ENCODE results near the gene APOO. TPM values are rescaled to one million over a fixed set of nuclear protein-coding genes. Genes with fewer than 3 reads are reported as not detected.

APOO gene
- total and polyA plus RNA-seq, 2 experiments from 2014 or later: 7.3 to 20.2 TPM

DNA sequence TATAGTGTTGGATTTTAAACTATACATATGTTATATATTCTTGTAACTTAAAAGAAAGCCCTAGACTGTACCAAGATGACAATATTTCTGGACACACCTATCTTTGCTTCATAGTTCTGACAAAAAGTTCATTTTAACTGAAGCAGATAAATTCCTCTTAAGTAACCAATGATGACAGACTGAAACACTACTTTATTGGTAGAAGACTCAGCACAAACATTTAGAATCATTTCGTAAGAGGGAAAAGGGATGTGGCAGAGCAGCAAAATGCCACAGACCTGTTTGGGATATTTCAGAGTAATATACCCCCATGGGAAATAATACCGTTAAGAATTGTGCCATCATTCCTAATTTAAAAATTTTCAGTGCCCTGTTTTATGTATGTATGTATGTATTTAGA, 56.2 kb downstream of the APOO start:
- 96 to 100% methylated on average over 2 of the region's 2 CpGs for WGBS, 2 experiments (ENCODE audit: low coverage in 1 of 2, low lambda C conversion rate in 2 of 2, missing lambda C conversion rate in 2 of 2)
- Histone ChIP-seq H3K79me2 (ENCODE audit: insufficient read depth) (no peaks in the 10 kb centered on the region), H3K4me3 (no peak overlapping the region), H4K20me1 (ENCODE audit: insufficient read depth) (no peaks in the 10 kb centered on the region), H2AFZ (no peak overlapping the region), H3F3A (ENCODE audit: insufficient read depth) (no peaks in the 10 kb centered on the region), H3K9me3 (ENCODE audit: low read depth) (no peaks in the 10 kb centered on the region), H3K9ac (no peak overlapping the region), H3K4me1 (ENCODE audit: insufficient read depth) (no peaks in the 10 kb centered on the region), H3K27me3 (replicated peaks; ENCODE audit: insufficient read depth) (no peaks in the 10 kb centered on the region), H3K36me3 (ENCODE audit: low read depth) (no peaks in the 10 kb centered on the region), H3K9me2 (ENCODE audit: insufficient read depth) (no peaks in the 10 kb centered on the region), H3K27ac (no peak overlapping the region), H3K4me2 (ENCODE audit: unreplicated experiment) (no peak overlapping the region)
- TF ChIP-seq EZH2phosphoT487 (IDR thresholded peaks at IDR 0.05; ENCODE audit: insufficient read depth, low read depth): no peak
- no peak for TF ChIP-seq EZH2 (IDR thresholded peaks at IDR 0.05; ENCODE audit: insufficient read depth, poor library complexity, severe bottlenecking)
- in situ Hi-C loops (cut with MboI): no loop called here
- no peak for DNase-seq

DNA sequence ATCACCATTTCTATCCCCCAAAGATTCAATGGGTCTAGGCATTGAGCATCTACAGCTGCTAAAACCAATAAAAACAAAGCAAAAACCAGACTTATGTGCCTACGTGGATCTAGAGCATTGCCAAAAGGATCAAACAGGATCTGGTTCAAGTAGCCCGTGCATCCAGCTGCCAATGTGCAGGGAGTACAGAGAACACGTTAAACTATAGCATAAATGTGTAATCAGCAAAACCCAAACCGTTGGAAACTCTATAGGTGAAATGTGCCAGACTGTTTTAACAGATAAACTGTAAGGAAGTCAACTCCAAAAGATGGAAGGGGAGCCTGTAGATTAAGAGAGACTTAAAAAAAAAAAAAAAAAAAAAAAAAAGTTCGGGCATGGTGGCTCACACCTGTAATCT, 58.5 kb downstream of the APOO start:
- Histone ChIP-seq H4K20me1 (ENCODE audit: insufficient read depth) (no peaks in the 10 kb centered on the region), H3F3A (ENCODE audit: insufficient read depth) (no peaks in the 10 kb centered on the region), H3K36me3 (ENCODE audit: low read depth) (no peaks in the 10 kb centered on the region), H3K9me3 (ENCODE audit: low read depth) (no peaks in the 10 kb centered on the region), H3K9ac (no peak overlapping the region), H3K27ac (no peak overlapping the region), H3K79me2 (ENCODE audit: insufficient read depth) (no peaks in the 10 kb centered on the region), H2AFZ (no peak overlapping the region), H3K27me3 (replicated peaks; ENCODE audit: insufficient read depth) (no peaks in the 10 kb centered on the region), H3K4me1 (ENCODE audit: insufficient read depth) (no peaks in the 10 kb centered on the region), H3K9me2 (ENCODE audit: insufficient read depth) (no peaks in the 10 kb centered on the region), H3K4me3 (no peak overlapping the region), H3K4me2 (ENCODE audit: unreplicated experiment) (no peak overlapping the region)
- in situ Hi-C loops (cut with MboI): no loop called here
- DNase-seq: no peak
- WGBS, 2 experiments (ENCODE audit: low coverage in 1 of 2, low lambda C conversion rate in 2 of 2, missing lambda C conversion rate in 2 of 2): 92 to 100% methylated on average over 4 of the region's 5 CpGs
- TF ChIP-seq EZH2phosphoT487 (IDR thresholded peaks at IDR 0.05; ENCODE audit: insufficient read depth, low read depth) (no peak), EZH2 (IDR thresholded peaks at IDR 0.05; ENCODE audit: insufficient read depth, poor library complexity, severe bottlenecking) (no peak)

DNA sequence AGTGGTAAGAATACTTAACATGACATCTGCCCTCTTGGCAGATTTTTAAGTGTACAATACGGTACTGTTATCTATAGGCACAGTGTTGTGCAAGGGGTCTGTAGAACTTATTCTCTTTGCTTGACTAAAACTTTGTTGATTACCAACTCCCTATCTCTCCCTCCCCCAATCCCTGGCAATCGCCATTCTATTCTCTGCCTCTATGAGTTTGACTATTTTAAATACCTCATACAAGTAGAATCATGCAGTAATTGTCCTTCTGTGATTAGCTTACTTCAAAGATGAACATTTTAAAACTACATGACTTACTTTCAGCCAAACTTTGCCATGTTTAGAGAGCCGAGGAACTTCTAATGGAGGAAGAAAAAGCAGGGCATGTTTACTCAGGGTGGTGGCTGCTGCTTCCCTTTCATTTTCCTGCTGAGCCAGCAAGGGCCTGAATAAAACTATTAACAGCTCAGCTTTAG, 62.4 kb downstream of the APOO start:
- H3K4me1 ChIP-seq (ENCODE audit: insufficient read depth): no peaks in the 10 kb centered on the region
- no peaks in the 10 kb centered on the region for H3K9me2 ChIP-seq (ENCODE audit: insufficient read depth)
- no peak overlapping the region for H3K9ac ChIP-seq
- no peaks in the 10 kb centered on the region for H3K9me3 ChIP-seq (ENCODE audit: low read depth)
- no peak overlapping the region for H3K4me2 ChIP-seq (ENCODE audit: unreplicated experiment)
- no peak for DNase-seq
- no peak overlapping the region for H3K27ac ChIP-seq
- in situ Hi-C loops (cut with MboI): no loop called here
- WGBS, 2 experiments (ENCODE audit: low coverage in 1 of 2, low lambda C conversion rate in 2 of 2, missing lambda C conversion rate in 2 of 2): 69 to 73% methylated on average over 3 of the region's 3 CpGs
- H3K79me2 ChIP-seq (ENCODE audit: insufficient read depth): no peaks in the 10 kb centered on the region
- TF ChIP-seq EZH2phosphoT487 (IDR thresholded peaks at IDR 0.05; ENCODE audit: insufficient read depth, low read depth) (no peak), EZH2 (IDR thresholded peaks at IDR 0.05; ENCODE audit: insufficient read depth, poor library complexity, severe bottlenecking) (no peak)
- no peak overlapping the region for H2AFZ ChIP-seq
- H3F3A ChIP-seq (ENCODE audit: insufficient read depth): no peaks in the 10 kb centered on the region
- no peaks in the 10 kb centered on the region for H3K27me3 ChIP-seq (replicated peaks; ENCODE audit: insufficient read depth)
- no peak overlapping the region for H3K4me3 ChIP-seq
- no peaks in the 10 kb centered on the region for H4K20me1 ChIP-seq (ENCODE audit: insufficient read depth)
- no peaks in the 10 kb centered on the region for H3K36me3 ChIP-seq (ENCODE audit: low read depth)

DNA sequence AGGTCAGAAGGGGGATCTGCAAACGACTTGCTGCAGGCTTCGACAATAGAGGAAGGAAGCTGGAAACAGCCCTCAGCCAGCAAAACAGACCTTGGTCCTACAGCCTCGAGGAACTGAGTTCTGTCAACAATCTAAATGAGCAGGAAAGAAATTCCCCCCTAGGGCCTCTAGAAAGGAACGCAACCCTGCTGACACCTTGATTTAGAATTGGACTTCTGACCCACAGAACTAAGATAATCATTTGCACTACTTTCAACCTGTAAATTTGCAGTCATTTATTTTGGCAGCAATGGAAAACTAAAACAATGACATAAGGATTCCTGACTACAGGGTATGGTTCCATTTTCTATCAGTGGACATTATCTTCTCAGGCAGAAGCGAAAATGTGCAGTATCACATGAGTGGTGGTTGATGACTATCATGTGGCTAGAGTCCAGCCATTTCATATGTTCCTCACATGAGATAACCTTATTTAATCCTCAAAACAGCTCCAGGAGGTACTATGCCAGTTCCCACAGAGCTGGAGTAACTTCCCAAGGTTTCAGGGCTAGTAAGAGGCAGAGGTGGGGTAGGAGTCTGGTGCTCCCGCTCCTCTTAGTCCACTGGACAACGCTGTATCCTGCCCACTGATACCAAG, 63.1 kb downstream of the APOO start:
- Histone ChIP-seq H3K9me3 (ENCODE audit: low read depth) (no peaks in the 10 kb centered on the region), H3F3A (ENCODE audit: insufficient read depth) (no peaks in the 10 kb centered on the region), H3K4me2 (ENCODE audit: unreplicated experiment) (no peak overlapping the region), H3K36me3 (ENCODE audit: low read depth) (no peaks in the 10 kb centered on the region), H2AFZ (no peak overlapping the region), H3K27ac (no peak overlapping the region), H3K9ac (no peak overlapping the region), H3K4me1 (ENCODE audit: insufficient read depth) (no peaks in the 10 kb centered on the region), H3K4me3 (no peak overlapping the region), H4K20me1 (ENCODE audit: insufficient read depth) (no peaks in the 10 kb centered on the region), H3K27me3 (replicated peaks; ENCODE audit: insufficient read depth) (no peaks in the 10 kb centered on the region), H3K79me2 (ENCODE audit: insufficient read depth) (no peaks in the 10 kb centered on the region), H3K9me2 (ENCODE audit: insufficient read depth) (no peaks in the 10 kb centered on the region)
- no peak for TF ChIP-seq EZH2 (IDR thresholded peaks at IDR 0.05; ENCODE audit: insufficient read depth, poor library complexity, severe bottlenecking)
- no peak for TF ChIP-seq EZH2phosphoT487 (IDR thresholded peaks at IDR 0.05; ENCODE audit: insufficient read depth, low read depth)
- in situ Hi-C loops (cut with MboI): no loop called here
- peak; percentile 3 for DNase-seq
- 79 to 82% methylated on average over 6 to 7 of the region's 7 CpGs for WGBS, 2 experiments (ENCODE audit: low coverage in 1 of 2, low lambda C conversion rate in 2 of 2, missing lambda C conversion rate in 2 of 2)

All from GM23248 (cell line).